GM23248 (cell line): ENCODE data around the gene OR14J1.

Experiments
- EZH2 ChIP-seq: fragments of 200-600 bp; sonication (generic); IDR thresholded peaks from 2 replicates; pipeline ENCODE4 v1.6.1; 2018; ENCODE audit warnings: antibody characterized with exemption, mild to moderate bottlenecking; ENCODE audit not compliant: insufficient read depth, poor library complexity, severe bottlenecking
- EZH2phosphoT487 ChIP-seq: fragments of 200-600 bp; sonication (generic); IDR thresholded peaks from 2 replicates; pipeline ENCODE4 v1.6.1; 2018; ENCODE audit warnings: antibody characterized with exemption, moderate library complexity, mild to moderate bottlenecking, low read depth; ENCODE audit not compliant: insufficient read depth

DNA sequence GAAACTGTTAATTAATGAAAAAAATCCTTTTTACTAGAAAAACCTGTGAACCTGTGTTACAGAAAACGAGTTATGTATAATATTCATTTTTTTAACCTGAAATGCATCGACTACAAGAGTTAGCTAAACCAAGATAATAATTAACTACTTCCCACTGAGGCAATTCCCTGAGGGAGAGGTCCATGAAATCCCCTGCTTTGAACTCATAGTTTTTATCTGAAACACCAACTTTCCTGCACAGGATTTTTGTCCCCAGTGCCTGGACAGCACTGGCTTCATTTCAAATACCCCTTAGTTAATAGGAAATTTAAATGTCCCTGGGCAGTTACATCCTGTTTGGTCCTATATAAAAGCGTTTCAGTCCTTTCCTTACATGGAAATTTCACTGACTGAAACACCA lies at the start of gene OR14J1:
- no peak for TF ChIP-seq EZH2
- TF ChIP-seq EZH2phosphoT487: no peak
